ENCODE results near the gene NKAPL. TPM values are rescaled to one million over a fixed set of nuclear protein-coding genes. Genes with fewer than 3 reads are reported as not detected.

NKAPL gene
- under 1 TPM in 1 of 2 donors, not detected in 1; 0.21 TPM for total RNA-seq

- ATAC-seq (replicated peaks) = peak; percentile 57
- Mint-ChIP-seq H3K9me3 (peaks cover 4% of the 10 kb centered on the region), H3K4me3 (peak within 1 kb of the TSS; percentile 65), H3K27ac (peak within 1 kb of the TSS; percentile 64), H3K4me1 (peaks cover 4% of the 10 kb centered on the region), H3K36me3 (ENCODE audit: low read depth) (no peaks in the 10 kb centered on the region), H3K27me3 (peaks cover 11% of the 10 kb centered on the region)
Observed at GRCh38 chr6:28258877-28259777, at the start of gene NKAPL. NKAPL (plus strand) TSS chr6:28259297; CDS start chr6:28259372, 75 bp downstream.

- no peaks in the 10 kb centered on the region for H3K9me3 Mint-ChIP-seq
- H3K4me3 Mint-ChIP-seq = no peak overlapping the region
- no peak for ATAC-seq (replicated peaks)
- H3K36me3 Mint-ChIP-seq (ENCODE audit: low read depth) = peaks cover 6% of the 10 kb centered on the region
- H3K4me1 Mint-ChIP-seq = peaks cover 19% of the 10 kb centered on the region
- H3K27me3 Mint-ChIP-seq = peaks cover 69% of the 10 kb centered on the region
- no peak overlapping the region for H3K27ac Mint-ChIP-seq
Observed at GRCh38 chr6:28209753-28210535, 49.2 kb upstream of the NKAPL start.

GRCh38 chr6:28211840-28212509 is 47.1 kb upstream of the NKAPL start:
- peak overlapping the region; percentile 69 for H3K4me3 Mint-ChIP-seq
- no peaks in the 10 kb centered on the region for H3K9me3 Mint-ChIP-seq
- H3K4me1 Mint-ChIP-seq = peaks cover 19% of the 10 kb centered on the region
- ATAC-seq (replicated peaks) = no peak
- H3K27me3 Mint-ChIP-seq = peaks cover 73% of the 10 kb centered on the region
- H3K36me3 Mint-ChIP-seq (ENCODE audit: low read depth) = peaks cover 6% of the 10 kb centered on the region
- peak overlapping the region; percentile 10 for H3K27ac Mint-ChIP-seq

GRCh38 chr6:28212510-28213212 is 46.4 kb upstream of the NKAPL start:
- peak; percentile 84 for ATAC-seq (replicated peaks)
- Mint-ChIP-seq H3K36me3 (ENCODE audit: low read depth) (peaks cover 1% of the 10 kb centered on the region), H3K27me3 (peaks cover 70% of the 10 kb centered on the region), H3K9me3 (no peaks in the 10 kb centered on the region), H3K4me1 (peaks cover 14% of the 10 kb centered on the region), H3K4me3 (peak overlapping the region; percentile 69), H3K27ac (peak overlapping the region; percentile 10)

GRCh38 chr6:28213213-28213523 is 45.9 kb upstream of the NKAPL start:
- H3K9me3 Mint-ChIP-seq = no peaks in the 10 kb centered on the region
- peaks cover 13% of the 10 kb centered on the region for H3K4me1 Mint-ChIP-seq
- H3K36me3 Mint-ChIP-seq (ENCODE audit: low read depth) = no peaks in the 10 kb centered on the region
- peak overlapping the region; percentile 10 for H3K27ac Mint-ChIP-seq
- peaks cover 68% of the 10 kb centered on the region for H3K27me3 Mint-ChIP-seq
- no peak for ATAC-seq (replicated peaks)
- H3K4me3 Mint-ChIP-seq = peak overlapping the region; percentile 69

- H3K27ac Mint-ChIP-seq = no peak overlapping the region
- H3K9me3 Mint-ChIP-seq = no peaks in the 10 kb centered on the region
- H3K4me3 Mint-ChIP-seq = no peak overlapping the region
- ATAC-seq (replicated peaks) = no peak
- H3K36me3 Mint-ChIP-seq (ENCODE audit: low read depth) = no peaks in the 10 kb centered on the region
- peaks cover 13% of the 10 kb centered on the region for H3K4me1 Mint-ChIP-seq
- peaks cover 57% of the 10 kb centered on the region for H3K27me3 Mint-ChIP-seq
Observed at GRCh38 chr6:28215425-28215824, 43.7 kb upstream of the NKAPL start.

- peak overlapping the region; percentile 73 for H3K4me3 Mint-ChIP-seq
- ATAC-seq (replicated peaks) = no peak
- peaks cover under 1% of the 10 kb centered on the region for H3K4me1 Mint-ChIP-seq
- peaks cover 58% of the 10 kb centered on the region for H3K27me3 Mint-ChIP-seq
- no peak overlapping the region for H3K27ac Mint-ChIP-seq
- H3K9me3 Mint-ChIP-seq = no peaks in the 10 kb centered on the region
- H3K36me3 Mint-ChIP-seq (ENCODE audit: low read depth) = no peaks in the 10 kb centered on the region
Observed at GRCh38 chr6:28217890-28218289, 41.2 kb upstream of the NKAPL start.

- ATAC-seq (replicated peaks) = peak; percentile 86
- Mint-ChIP-seq H3K4me3 (peak overlapping the region; percentile 73), H3K4me1 (no peaks in the 10 kb centered on the region), H3K27ac (no peak overlapping the region), H3K36me3 (ENCODE audit: low read depth) (no peaks in the 10 kb centered on the region), H3K9me3 (no peaks in the 10 kb centered on the region), H3K27me3 (peaks cover 57% of the 10 kb centered on the region)
Observed at GRCh38 chr6:28218312-28219248, 40.5 kb upstream of the NKAPL start.

- peaks cover 56% of the 10 kb centered on the region for H3K27me3 Mint-ChIP-seq
Observed at GRCh38 chr6:28220257-28221133, 38.6 kb upstream of the NKAPL start.

GRCh38 chr6:28224131-28225055 is 34.7 kb upstream of the NKAPL start:
- peaks cover 5% of the 10 kb centered on the region for H3K36me3 Mint-ChIP-seq (ENCODE audit: low read depth)
- H3K27ac Mint-ChIP-seq = peak overlapping the region; percentile 61
- no peak for ATAC-seq (replicated peaks)
- H3K9me3 Mint-ChIP-seq = no peaks in the 10 kb centered on the region
- peaks cover 32% of the 10 kb centered on the region for H3K27me3 Mint-ChIP-seq
- H3K4me3 Mint-ChIP-seq = peak overlapping the region; percentile 78
- peaks cover 8% of the 10 kb centered on the region for H3K4me1 Mint-ChIP-seq

More at GRCh38 chr6:28220257-28221133, 38.6 kb upstream of the NKAPL start:
- Mint-ChIP-seq H3K27ac (no peak overlapping the region), H3K36me3 (ENCODE audit: low read depth) (no peaks in the 10 kb centered on the region), H3K4me1 (peaks cover 8% of the 10 kb centered on the region), H3K9me3 (no peaks in the 10 kb centered on the region), H3K4me3 (no peak overlapping the region)
- no peak for ATAC-seq (replicated peaks)

GRCh38 chr6:28225056-28225834 is 33.9 kb upstream of the NKAPL start, which contains the start of gene ZSCAN9:
ZSCAN9 (plus strand) TSS chr6:28225275; CDS start chr6:28227085, 1,810 bp downstream.
- Mint-ChIP-seq H3K36me3 (ENCODE audit: low read depth) (peaks cover 10% of the 10 kb centered on the region), H3K27ac (peak within 1 kb of the TSS; percentile 61), H3K27me3 (peaks cover 29% of the 10 kb centered on the region), H3K4me1 (peaks cover 8% of the 10 kb centered on the region), H3K9me3 (no peaks in the 10 kb centered on the region), H3K4me3 (peak within 1 kb of the TSS; percentile 78)
- ATAC-seq (replicated peaks) = peak; percentile 65

Measured in activated T-helper 17 cell treated with anti-CD3 and anti-CD28 coated beads, Interleukin-2, amount 50 U/mL, for 72 hours (primary cell).